OCI-LY3 (cell line): ENCODE data around the gene CALHM2.
A peak's percentile ranks its signal among the peaks of the same experiment; 100 is the strongest.

ENCODE experiments used
- H2AFZ ChIP-seq: fragments of 200-600, 300-600 bp; shearing (Covaris generic); 2 replicates; pipeline ENCODE4 v1.6.0; 2014; ENCODE audit warnings: antibody characterized with exemption, low read depth, low read length
- H3K27ac ChIP-seq: fragments of 200-600, 300-600 bp; sonication (generic); 2 replicates; pipeline ENCODE4 v1.5.1; 2014; ENCODE audit warnings: mild to moderate bottlenecking, low read length, moderate library complexity, mixed read lengths
- H3K27me3 ChIP-seq: fragments of 200-600, 300-600 bp; sonication (generic); 2 replicates; pipeline ENCODE4 v1.6.1; 2014; ENCODE audit warnings: low read depth, low read length, mixed read lengths
- H3K36me3 ChIP-seq: fragments of 200-600, 300-600 bp; sonication (generic); replicated peaks from 2 replicates; pipeline ENCODE3; 2014; ENCODE audit warnings: low read depth, low read length, mixed read lengths
- H3K4me1 ChIP-seq: fragments of 300-600, 200-600 bp; sonication (generic); 2 replicates; pipeline ENCODE4 v1.6.1; 2014; ENCODE audit warnings: low read length, mixed read lengths
- H3K4me2 ChIP-seq: fragments of 200-600, 300-600 bp; sonication (generic); 2 replicates; pipeline ENCODE4 v1.6.1; 2014; ENCODE audit warnings: low read length, mixed read lengths
- H3K4me3 ChIP-seq: fragments of 300-600, 200-600 bp; sonication (generic); 2 replicates; pipeline ENCODE4 v1.5.1; 2014; ENCODE audit warnings: antibody characterized with exemption, mild to moderate bottlenecking, low read length, moderate library complexity
- H3K79me2 ChIP-seq: fragments of 300-600, 200-600 bp; shearing (Covaris generic); 2 replicates; pipeline ENCODE4 v1.6.1; 2014; ENCODE audit warnings: mild to moderate bottlenecking, low read length, mixed read lengths
- H3K9ac ChIP-seq: fragments of 300-600, 200-600 bp; shearing (Covaris generic); 2 replicates; pipeline ENCODE4 v1.6.0; 2014; ENCODE audit warnings: mild to moderate bottlenecking, low read length, moderate library complexity
- H3K9me3 ChIP-seq: fragments of 200-600, 300-600 bp; shearing (Covaris generic); 2 replicates; pipeline ENCODE4 v1.6.1; 2014; ENCODE audit warnings: low read length, mixed read lengths; ENCODE audit not compliant: insufficient read depth
- H4K20me1 ChIP-seq: fragments of 200-600, 300-600 bp; sonication (generic); 2 replicates; pipeline ENCODE4 v1.6.1; 2016; ENCODE audit warnings: low read length, mixed read lengths; ENCODE audit not compliant: insufficient read depth
- EZH2phosphoT487 ChIP-seq: fragments of 200-600 bp; shearing (Covaris generic); IDR thresholded peaks from 2 replicates; pipeline ENCODE4 v1.6.1; 2018; ENCODE audit warnings: antibody characterized with exemption, mixed run types, low read depth
- TF ChIP-seq, protein P1 (sequence below): fragments of 200-600, 300-600 bp; sonication (generic); IDR thresholded peaks from 2 replicates; pipeline ENCODE4 v1.5.1; 2014; ENCODE audit warnings: antibody characterized with exemption, low read length, low read depth

The CALHM2 gene

DNA sequence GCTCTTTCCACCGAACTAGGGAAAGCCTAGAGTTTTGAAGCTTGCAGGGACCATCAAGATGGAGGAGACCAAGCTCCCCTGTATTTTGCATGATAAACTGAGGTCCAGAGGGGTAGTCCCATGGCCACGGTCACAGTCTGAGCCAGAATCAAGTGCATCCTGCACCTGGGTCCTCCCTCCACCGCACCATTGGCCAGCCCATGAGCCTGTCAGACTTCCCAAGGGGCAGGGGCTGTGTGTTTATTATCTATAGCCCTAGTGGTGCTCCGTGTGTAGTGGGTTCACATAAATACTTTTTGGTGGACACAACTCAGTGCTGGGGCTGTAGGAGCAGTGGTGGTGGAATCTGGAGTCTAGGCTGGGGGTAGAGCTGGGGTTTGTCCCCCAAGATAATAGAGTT, 23.3 kb upstream of the CALHM2 start:
- no peak overlapping the region for H3K4me2 ChIP-seq
- no peak overlapping the region for H2AFZ ChIP-seq
- TF ChIP-seq, protein P1, sequence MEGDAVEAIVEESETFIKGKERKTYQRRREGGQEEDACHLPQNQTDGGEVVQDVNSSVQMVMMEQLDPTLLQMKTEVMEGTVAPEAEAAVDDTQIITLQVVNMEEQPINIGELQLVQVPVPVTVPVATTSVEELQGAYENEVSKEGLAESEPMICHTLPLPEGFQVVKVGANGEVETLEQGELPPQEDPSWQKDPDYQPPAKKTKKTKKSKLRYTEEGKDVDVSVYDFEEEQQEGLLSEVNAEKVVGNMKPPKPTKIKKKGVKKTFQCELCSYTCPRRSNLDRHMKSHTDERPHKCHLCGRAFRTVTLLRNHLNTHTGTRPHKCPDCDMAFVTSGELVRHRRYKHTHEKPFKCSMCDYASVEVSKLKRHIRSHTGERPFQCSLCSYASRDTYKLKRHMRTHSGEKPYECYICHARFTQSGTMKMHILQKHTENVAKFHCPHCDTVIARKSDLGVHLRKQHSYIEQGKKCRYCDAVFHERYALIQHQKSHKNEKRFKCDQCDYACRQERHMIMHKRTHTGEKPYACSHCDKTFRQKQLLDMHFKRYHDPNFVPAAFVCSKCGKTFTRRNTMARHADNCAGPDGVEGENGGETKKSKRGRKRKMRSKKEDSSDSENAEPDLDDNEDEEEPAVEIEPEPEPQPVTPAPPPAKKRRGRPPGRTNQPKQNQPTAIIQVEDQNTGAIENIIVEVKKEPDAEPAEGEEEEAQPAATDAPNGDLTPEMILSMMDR = no peak
- TF ChIP-seq EZH2phosphoT487 = no peak
- H3K4me1 ChIP-seq = peaks cover 36% of the 10 kb centered on the region
- no peaks in the 10 kb centered on the region for H4K20me1 ChIP-seq
- no peak overlapping the region for H3K27ac ChIP-seq
- no peak overlapping the region for H3K9ac ChIP-seq
- H3K27me3 ChIP-seq = no peaks in the 10 kb centered on the region
- H3K4me3 ChIP-seq = no peak overlapping the region
- H3K9me3 ChIP-seq = no peaks in the 10 kb centered on the region
- no peaks in the 10 kb centered on the region for H3K36me3 ChIP-seq
- H3K79me2 ChIP-seq = no peaks in the 10 kb centered on the region

DNA sequence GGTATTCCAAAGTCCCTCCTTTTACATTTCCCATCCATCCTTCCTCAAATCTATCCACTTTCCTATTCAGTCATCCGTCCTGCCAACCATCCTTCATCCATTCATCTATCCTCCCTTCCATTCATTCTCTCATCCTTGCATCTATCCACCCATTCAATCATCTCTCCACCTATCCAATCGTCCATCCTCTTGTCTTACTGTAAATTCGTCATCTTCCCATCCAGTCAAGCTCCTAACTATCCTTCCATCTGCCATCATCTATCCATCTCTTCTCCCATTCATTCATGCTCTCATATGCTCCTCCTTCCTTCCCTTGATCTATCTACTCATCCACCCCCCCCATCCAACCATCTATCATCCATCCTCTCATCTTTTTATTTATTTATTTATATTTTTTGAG, 21.9 kb upstream of the CALHM2 start:
- Histone ChIP-seq H3K79me2 (no peaks in the 10 kb centered on the region), H4K20me1 (no peaks in the 10 kb centered on the region), H3K9me3 (no peaks in the 10 kb centered on the region), H3K4me2 (no peak overlapping the region), H3K4me3 (no peak overlapping the region), H3K9ac (no peak overlapping the region), H3K36me3 (no peaks in the 10 kb centered on the region), H3K27me3 (no peaks in the 10 kb centered on the region), H3K4me1 (peaks cover 47% of the 10 kb centered on the region), H3K27ac (no peak overlapping the region), H2AFZ (no peak overlapping the region)
- TF ChIP-seq, protein P1 = no peak
- no peak for TF ChIP-seq EZH2phosphoT487

DNA sequence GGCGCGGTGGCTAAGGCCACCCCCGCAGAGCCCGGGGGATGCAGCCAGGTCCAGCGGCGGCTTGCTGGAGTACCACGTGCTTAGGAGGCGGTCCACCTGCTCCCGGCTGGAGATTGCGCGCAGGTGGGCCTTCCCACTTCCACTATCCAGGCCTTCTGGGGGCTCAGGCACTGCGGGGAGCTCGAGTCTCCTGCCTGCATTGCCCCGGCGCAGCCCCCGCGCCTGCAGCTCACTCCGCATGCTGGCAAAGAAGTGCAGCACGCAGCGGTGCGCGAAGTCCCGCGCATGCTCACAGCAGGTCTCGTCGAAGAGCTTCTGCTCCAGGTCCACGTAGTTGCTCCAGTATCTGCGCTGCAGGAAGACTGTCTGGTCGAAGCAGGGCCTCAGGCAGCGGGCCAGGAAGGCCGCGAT, 21.1 kb upstream of the CALHM2 start:
- Histone ChIP-seq H4K20me1 (no peaks in the 10 kb centered on the region), H3K79me2 (no peaks in the 10 kb centered on the region), H3K36me3 (no peaks in the 10 kb centered on the region), H3K4me1 (peaks cover 54% of the 10 kb centered on the region), H2AFZ (no peak overlapping the region), H3K27ac (no peak overlapping the region), H3K9ac (no peak overlapping the region), H3K9me3 (no peaks in the 10 kb centered on the region), H3K27me3 (no peaks in the 10 kb centered on the region), H3K4me3 (no peak overlapping the region), H3K4me2 (no peak overlapping the region)
- TF ChIP-seq EZH2phosphoT487 = no peak
- TF ChIP-seq, protein P1 = no peak

DNA sequence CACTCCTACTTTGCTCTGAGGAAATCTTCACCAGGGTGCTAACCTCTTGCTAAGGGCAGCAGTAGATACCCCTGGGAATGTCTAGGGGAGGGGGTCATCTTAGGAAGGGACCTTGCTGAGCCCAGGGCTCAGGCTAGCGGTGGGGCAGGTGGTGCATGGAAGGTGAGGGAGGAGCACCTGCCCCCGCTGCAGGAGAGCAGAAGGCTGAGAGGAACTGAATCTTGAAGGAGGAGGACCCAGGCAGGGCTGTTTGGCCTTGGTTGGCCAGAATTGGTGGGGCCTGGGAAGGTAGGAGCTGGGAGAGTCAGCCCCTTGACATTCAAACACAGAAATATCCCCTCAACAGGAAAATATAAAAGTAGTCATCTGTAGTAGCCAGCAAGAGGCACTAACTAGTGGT, 19.8 kb upstream of the CALHM2 start:
- Histone ChIP-seq H3K27ac (peak overlapping the region; percentile 93), H2AFZ (no peak overlapping the region; the same call in 1 of the 2 replicates)

More for the DNA sequence above, 19.8 kb upstream of the CALHM2 start:
- Histone ChIP-seq H3K79me2 (no peaks in the 10 kb centered on the region), H3K9me3 (no peaks in the 10 kb centered on the region), H3K9ac (peak overlapping the region; percentile 69), H3K4me3 (peak overlapping the region; percentile 70), H3K36me3 (no peaks in the 10 kb centered on the region), H3K4me1 (peaks cover 66% of the 10 kb centered on the region), H3K4me2 (peak overlapping the region; percentile 95), H3K27me3 (no peaks in the 10 kb centered on the region), H4K20me1 (no peaks in the 10 kb centered on the region)
- TF ChIP-seq, protein P1 = no peak
- no peak for TF ChIP-seq EZH2phosphoT487
